BLaER1 treated with 17β-estradiol and CSF1 and Interleukin-3, amounts not matched to agents 10 nM and 100 nM (cell line): ENCODE measurements around the gene ATG7.

Experiments used
- H3K27ac ChIP-seq, 11 experiments: shearing (Covaris generic); formaldehyde crosslinking; 2 replicates each; pipeline ENCODE4 v1.8.1; 2022
- H3K27me3 ChIP-seq, 11 experiments: shearing (Covaris generic); formaldehyde crosslinking; 2 replicates each; pipeline ENCODE4 v1.8.1; 2022
- H3K36me3 ChIP-seq, 11 experiments: shearing (Covaris generic); formaldehyde crosslinking; 2 replicates each; pipeline ENCODE4 v1.8.1; 2022
- H3K4me1 ChIP-seq, 10 experiments: shearing (Covaris generic); formaldehyde crosslinking; 2 replicates each; pipeline ENCODE4 v1.8.1; 2022
- H3K4me2 ChIP-seq, 11 experiments: shearing (Covaris generic); formaldehyde crosslinking; 2 replicates each; pipeline ENCODE4 v1.8.1; 2022
- H3K4me3 ChIP-seq, 10 experiments: shearing (Covaris generic); formaldehyde crosslinking; 2 replicates each; pipeline ENCODE4 v1.8.1; 2022
- H3K9ac ChIP-seq, 11 experiments: shearing (Covaris generic); formaldehyde crosslinking; 2 replicates each; pipeline ENCODE4 v1.8.1; 2022
- H3K9me3 ChIP-seq, 11 experiments: shearing (Covaris generic); formaldehyde crosslinking; replicated peaks in 1 of 11; 2 replicates each; pipeline ENCODE4 v1.8.1; 2022
- H4K20me1 ChIP-seq, 11 experiments: shearing (Covaris generic); formaldehyde crosslinking; 2 replicates each; pipeline ENCODE4 v1.8.1; 2022
- Cebpa-rat ChIP-seq, 11 experiments: shearing (Covaris generic); IDR thresholded peaks; 2 replicates each; pipeline ENCODE4 v1.8.1; 2022

The ATG7 gene

DNA sequence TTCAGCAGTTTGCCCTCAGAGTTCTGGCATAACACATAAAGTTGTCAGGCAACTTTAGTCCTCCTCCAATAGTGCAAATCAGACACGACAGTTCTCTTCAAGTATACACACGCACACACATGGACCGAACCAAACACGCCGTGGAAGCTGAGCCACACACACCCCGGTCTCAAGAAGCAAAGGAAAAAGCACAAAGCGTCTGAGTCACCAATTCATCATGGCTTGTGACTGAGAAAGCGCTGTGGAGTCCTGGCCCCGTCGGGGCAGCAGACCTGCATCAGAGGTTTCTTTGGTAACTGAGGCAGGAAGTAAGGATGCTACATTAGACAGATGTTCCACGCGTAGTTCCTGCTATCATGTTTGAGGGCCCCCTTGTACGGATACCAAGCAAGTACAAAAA lies 285.8 kb downstream of the ATG7 start:
- Histone ChIP-seq H3K4me1 (peaks cover 31 to 78% (median 73%) of the 10 kb centered on the region in 10 experiments), H3K4me2 (peak overlapping the region in 9 of 11 experiments; percentile 50 to 87 (median 74); a peak in 19 of 22 replicates), H3K4me3 (no peak overlapping the region), H3K36me3 (peaks cover 84 to 100% (median 96%) of the 10 kb centered on the region in 11 experiments), H3K9ac (peak overlapping the region in 4 of 11 experiments; percentile 2 to 18 (median 8); a peak in 4 of 22 replicates), H3K27me3 (no peaks in the 10 kb centered on the region), H4K20me1 (peaks cover 92 to 100% (median 100%) of the 10 kb centered on the region in 11 experiments), H3K9me3 (no peaks in the 10 kb centered on the region), H3K27ac (peak overlapping the region in 8 of 11 experiments; percentile 7 to 47 (median 34); a peak in 8 of 22 replicates)
- no peak for TF ChIP-seq Cebpa-rat (IDR thresholded peaks at IDR 0.05)

DNA sequence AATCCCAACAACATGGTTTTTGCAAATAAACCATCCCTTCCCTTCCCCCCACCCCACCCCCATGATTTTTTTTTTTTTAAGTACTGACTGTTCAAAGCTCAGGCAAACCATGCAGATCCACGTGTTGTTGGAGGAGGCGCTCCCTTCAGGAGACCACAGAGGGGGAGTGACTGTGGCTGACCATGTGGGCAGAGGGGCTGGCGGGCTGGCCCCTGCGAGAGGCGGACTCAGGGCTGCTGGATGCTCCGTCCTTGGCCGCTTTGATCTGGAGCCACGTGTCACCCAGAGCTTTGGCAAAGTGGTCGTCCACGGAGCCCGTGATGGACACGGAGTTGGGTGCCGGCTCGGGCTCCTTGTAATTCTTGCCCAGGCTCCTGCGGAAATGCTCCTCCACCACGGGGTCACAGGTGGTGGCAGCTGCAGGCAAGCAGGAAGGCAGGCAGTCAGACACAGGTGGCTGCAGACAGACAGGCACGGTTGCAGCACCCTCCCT lies 286.3 kb downstream of the ATG7 start:
- peaks cover 95 to 100% (median 100%) of the 10 kb centered on the region in 11 experiments for H4K20me1 ChIP-seq

DNA sequence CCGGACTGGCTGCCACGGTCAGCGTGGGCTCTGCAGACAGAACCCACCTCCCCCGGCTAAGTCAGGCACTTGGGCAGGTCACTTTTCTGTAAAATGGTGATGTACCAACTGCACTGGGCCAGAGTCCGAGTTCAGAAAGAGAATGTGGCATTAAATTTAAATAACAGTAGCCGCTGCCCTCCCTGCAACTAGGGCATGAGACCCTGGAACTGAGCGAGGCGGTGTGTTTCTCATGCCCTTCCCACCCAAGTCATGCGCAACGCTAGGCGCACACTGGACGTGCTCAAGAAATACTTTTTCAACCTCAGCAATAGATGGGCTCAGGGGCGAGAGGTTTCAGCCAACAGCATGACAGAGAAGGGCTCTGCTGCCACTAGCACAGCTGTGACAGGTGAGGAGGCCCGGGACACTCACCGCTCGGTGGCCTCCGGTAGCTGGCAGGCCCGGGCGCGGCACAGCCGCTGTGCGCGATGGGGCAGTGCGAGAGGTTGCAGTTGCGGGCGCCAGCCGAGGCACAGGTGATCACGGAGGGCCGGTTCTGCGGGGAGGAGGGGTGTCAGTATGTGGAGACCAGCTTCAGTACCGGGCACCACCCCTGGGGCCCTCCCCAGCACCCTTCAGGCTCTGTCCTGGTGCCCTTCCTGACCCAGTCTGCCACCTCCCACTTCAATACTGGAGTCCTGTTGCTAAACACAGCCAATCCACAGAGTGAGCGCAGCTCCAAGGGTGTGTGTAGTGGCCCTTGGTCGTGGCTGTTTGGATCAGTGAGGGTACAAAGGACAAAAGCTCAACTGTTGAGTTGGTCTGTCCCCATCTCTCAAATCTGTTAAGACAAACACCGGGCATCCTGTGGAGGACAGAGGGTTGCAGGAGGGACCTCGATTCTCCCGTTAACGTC lies 287.0 kb downstream of the ATG7 start:
- peak overlapping the region in 7 of 11 experiments; percentile 3 to 47 (median 34); a peak in 7 of 22 replicates for H3K9ac ChIP-seq
- peaks cover 98 to 100% (median 100%) of the 10 kb centered on the region in 11 experiments for H4K20me1 ChIP-seq
- peak overlapping the region in 5 of 11 experiments; percentile 18 to 47 (median 32); a peak in 6 of 22 replicates for H3K27ac ChIP-seq
- TF ChIP-seq Cebpa-rat (IDR thresholded peaks at IDR 0.05): no peak
- H3K4me3 ChIP-seq: peak overlapping the region in 1 of 10 experiments; percentile 10; a peak in 1 of 20 replicates
- no peaks in the 10 kb centered on the region for H3K9me3 ChIP-seq
- peaks cover 87 to 100% (median 97%) of the 10 kb centered on the region in 11 experiments for H3K36me3 ChIP-seq
- peaks cover 31 to 89% (median 78%) of the 10 kb centered on the region in 10 experiments for H3K4me1 ChIP-seq
- H3K4me2 ChIP-seq: peak overlapping the region; percentile 6 to 87 (median 73); a peak in 19 of 22 replicates
- no peaks in the 10 kb centered on the region for H3K27me3 ChIP-seq

More for the DNA sequence above, 286.3 kb downstream of the ATG7 start:
- peaks cover 31 to 82% (median 77%) of the 10 kb centered on the region in 10 experiments for H3K4me1 ChIP-seq
- H3K27me3 ChIP-seq: no peaks in the 10 kb centered on the region
- H3K27ac ChIP-seq: peak overlapping the region in 8 of 11 experiments; percentile 18 to 47 (median 33); a peak in 10 of 22 replicates
- H3K9me3 ChIP-seq: no peaks in the 10 kb centered on the region
- H3K9ac ChIP-seq: peak overlapping the region in 6 of 11 experiments; percentile 8 to 44 (median 26); a peak in 4 of 22 replicates
- H3K36me3 ChIP-seq: peaks cover 87 to 100% (median 97%) of the 10 kb centered on the region in 11 experiments
- H3K4me3 ChIP-seq: peak overlapping the region in 1 of 10 experiments; percentile 10; a peak in 1 of 20 replicates
- no peak for TF ChIP-seq Cebpa-rat (IDR thresholded peaks at IDR 0.05)
- H3K4me2 ChIP-seq: peak overlapping the region; percentile 2 to 87 (median 73); a peak in 19 of 22 replicates

DNA sequence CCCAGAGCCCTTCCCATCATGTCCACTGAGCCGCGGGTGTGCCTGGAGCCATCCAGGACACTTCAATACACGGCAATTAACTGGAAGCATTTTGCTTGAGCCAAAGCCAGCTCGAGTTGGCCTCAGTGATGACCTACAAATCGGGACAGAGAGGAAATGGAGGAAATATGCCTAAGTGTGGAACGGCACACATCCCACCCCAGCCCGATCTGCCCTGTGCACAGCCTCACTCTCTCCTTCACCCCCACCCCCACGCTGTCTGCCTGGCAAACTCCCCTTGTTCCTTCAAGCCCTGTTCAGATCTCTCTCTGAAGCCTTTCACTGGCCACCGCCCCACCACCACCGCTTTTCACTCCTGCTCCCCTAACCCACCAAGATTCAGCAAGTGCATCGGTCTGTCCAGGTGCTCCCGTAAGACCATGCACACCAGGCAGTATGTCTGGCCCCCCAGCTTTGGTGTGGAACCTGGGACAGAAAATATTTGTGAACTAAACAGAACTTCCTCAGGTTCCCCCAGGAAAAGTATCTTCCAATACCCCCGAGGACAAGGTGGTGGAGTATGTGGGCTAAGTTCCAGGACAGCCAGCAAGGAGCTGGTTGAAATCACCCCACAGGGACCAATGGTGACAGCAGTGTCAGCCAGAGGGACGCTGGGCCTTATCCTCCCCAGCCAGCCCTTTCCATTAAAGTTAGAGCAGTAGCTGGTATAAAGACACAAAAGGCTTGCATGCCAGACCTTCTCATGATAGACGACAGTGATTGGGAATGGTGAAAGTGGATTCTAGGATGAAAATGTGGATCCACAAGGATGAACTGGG lies 287.8 kb downstream of the ATG7 start:
- Histone ChIP-seq H3K4me1 (peaks cover 31 to 91% (median 78%) of the 10 kb centered on the region in 10 experiments), H3K36me3 (peaks cover 87 to 100% (median 97%) of the 10 kb centered on the region in 11 experiments), H3K9ac (peak overlapping the region in 3 of 11 experiments; percentile 3 to 47 (median 28); a peak in 1 of 22 replicates), H3K4me3 (no peak overlapping the region), H3K27me3 (no peaks in the 10 kb centered on the region), H3K4me2 (peak overlapping the region in 8 of 11 experiments; percentile 57 to 87 (median 78); a peak in 13 of 22 replicates), H4K20me1 (peaks cover 100% of the 10 kb centered on the region in 11 experiments), H3K27ac (peak overlapping the region in 1 of 11 experiments; percentile 7; a peak in 1 of 22 replicates), H3K9me3 (no peaks in the 10 kb centered on the region)
- TF ChIP-seq Cebpa-rat (IDR thresholded peaks at IDR 0.05): no peak

DNA sequence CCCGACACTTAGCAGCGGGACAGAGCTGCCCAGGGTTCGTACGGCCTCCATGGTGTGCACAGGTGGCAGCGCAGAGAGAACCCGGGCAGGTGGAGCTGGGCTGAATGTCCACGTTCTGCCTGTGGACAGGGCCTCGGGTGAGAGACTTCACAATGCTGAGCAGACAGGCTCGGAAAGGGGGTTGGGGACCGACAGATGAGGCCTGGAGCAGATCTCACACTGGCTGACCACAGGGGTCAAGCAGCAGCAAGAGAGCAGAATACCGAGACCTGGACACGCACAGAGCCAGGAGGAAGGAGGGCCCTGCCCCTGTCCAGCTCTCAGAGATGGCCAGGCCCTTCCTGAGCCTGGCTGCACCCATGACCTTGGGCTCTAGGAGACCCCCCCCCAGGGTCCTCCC lies 288.5 kb downstream of the ATG7 start:
- H3K9me3 ChIP-seq: no peaks in the 10 kb centered on the region
- H3K9ac ChIP-seq: 0 out of 22 replicates have a peak overlapping the region, but pooled peaks of 2 of the 11 experiments have one; percentile 2 to 7
- no peaks in the 10 kb centered on the region for H3K27me3 ChIP-seq
- peaks cover 87 to 100% (median 97%) of the 10 kb centered on the region in 11 experiments for H3K36me3 ChIP-seq
- no peak overlapping the region; a peak in 1 of 22 replicates for H3K27ac ChIP-seq
- peak overlapping the region in 7 of 11 experiments; percentile 12 to 87 (median 57); a peak in 7 of 22 replicates for H3K4me2 ChIP-seq
- no peak for TF ChIP-seq Cebpa-rat (IDR thresholded peaks at IDR 0.05)
- peaks cover 31 to 86% (median 78%) of the 10 kb centered on the region in 10 experiments for H3K4me1 ChIP-seq
- peaks cover 100% of the 10 kb centered on the region in 11 experiments for H4K20me1 ChIP-seq
- no peak overlapping the region for H3K4me3 ChIP-seq

DNA sequence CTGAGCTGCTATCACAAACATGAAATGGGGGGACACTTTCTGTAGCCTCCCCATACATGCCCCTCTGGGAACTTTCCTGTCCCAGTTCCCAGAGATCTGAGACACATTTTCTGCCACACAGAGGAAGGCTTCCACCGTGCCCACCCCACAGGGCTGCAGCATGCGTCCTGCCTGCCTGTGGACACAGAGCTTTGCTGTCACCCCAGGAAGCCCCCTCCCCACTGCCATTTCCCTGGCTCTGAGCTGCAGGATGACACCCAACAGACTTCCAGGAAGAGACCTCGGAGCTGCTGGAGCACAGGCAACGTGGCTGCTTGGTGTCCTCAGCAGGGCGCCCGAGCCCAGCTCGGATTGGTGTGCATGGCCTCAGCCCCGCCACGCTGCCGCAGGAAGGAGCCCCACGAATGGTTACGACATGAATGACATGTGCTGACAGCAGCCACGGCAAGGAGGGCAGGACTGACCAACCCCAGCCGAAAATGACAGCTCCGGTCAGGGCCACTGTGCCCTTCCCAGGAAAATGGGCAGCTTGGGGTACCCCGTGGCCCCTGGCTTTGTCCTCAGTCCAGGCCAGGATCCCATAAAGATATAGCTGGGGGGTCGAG lies 290.2 kb downstream of the ATG7 start:
- peaks cover 23 to 71% (median 61%) of the 10 kb centered on the region in 10 experiments for H3K4me1 ChIP-seq
- H3K4me3 ChIP-seq: no peak overlapping the region
- TF ChIP-seq Cebpa-rat (IDR thresholded peaks at IDR 0.05): no peak
- peaks cover 100% of the 10 kb centered on the region in 11 experiments for H4K20me1 ChIP-seq
- no peaks in the 10 kb centered on the region for H3K9me3 ChIP-seq
- H3K27ac ChIP-seq: peak overlapping the region in 5 of 11 experiments; percentile 1 to 36 (median 6); a peak in 3 of 22 replicates
- peak overlapping the region in 6 of 11 experiments; percentile 11 to 87 (median 40); a peak in 13 of 22 replicates for H3K4me2 ChIP-seq
- peaks cover 91 to 100% (median 97%) of the 10 kb centered on the region in 11 experiments for H3K36me3 ChIP-seq
- H3K27me3 ChIP-seq: no peaks in the 10 kb centered on the region
- peak overlapping the region in 1 of 11 experiments; percentile 29; a peak in 1 of 22 replicates for H3K9ac ChIP-seq

DNA sequence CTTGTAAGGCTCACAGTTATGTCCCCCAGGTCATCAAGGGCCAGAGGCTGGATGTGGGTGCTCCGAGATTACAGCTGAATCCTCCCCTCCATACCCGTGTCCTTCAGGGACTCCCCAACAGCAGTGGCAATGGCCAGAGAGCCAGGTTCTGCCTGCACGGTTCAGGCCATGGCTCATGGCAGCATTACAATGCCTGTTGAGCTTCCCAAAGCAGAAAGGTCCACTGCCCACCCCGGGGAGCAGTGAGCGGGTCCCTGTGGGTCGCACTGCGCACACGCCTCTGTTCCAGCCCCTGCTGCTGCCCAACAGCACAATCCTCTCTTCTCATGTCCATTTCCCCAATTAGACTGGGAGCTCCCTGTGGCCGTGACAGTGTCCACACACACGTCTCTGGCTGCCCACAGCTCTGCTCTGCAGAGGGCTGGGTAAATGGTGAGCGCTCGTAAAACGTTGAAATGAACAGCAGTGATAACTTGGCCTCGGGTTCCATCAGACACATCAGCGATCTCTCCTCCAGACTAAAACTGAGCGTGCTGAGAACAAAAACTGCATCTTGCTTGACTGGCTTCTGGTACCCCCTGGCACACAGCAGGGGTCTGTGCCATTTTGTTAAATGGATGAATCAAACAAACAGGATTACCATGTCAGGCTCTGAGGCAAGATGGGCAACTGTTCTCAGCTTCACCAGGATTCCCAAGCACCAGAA lies 291.1 kb downstream of the ATG7 start:
- H3K27me3 ChIP-seq: no peaks in the 10 kb centered on the region
- H3K4me3 ChIP-seq: no peak overlapping the region
- peaks cover 100% of the 10 kb centered on the region in 11 experiments for H4K20me1 ChIP-seq
- H3K4me2 ChIP-seq: peak overlapping the region in 1 of 11 experiments; percentile 87; a peak in 1 of 22 replicates
- H3K36me3 ChIP-seq: peaks cover 99 to 100% (median 100%) of the 10 kb centered on the region in 11 experiments
- no peak overlapping the region; a peak in 1 of 22 replicates for H3K9ac ChIP-seq
- peak overlapping the region in 2 of 11 experiments; percentile 1 to 36; a peak in 4 of 22 replicates for H3K27ac ChIP-seq
- TF ChIP-seq Cebpa-rat (IDR thresholded peaks at IDR 0.05): no peak
- H3K4me1 ChIP-seq: peaks cover 15 to 66% (median 54%) of the 10 kb centered on the region in 10 experiments
- H3K9me3 ChIP-seq: no peaks in the 10 kb centered on the region
